IMR-90 (cell line): ENCODE data around the gene IGF1R. TPM values are rescaled to one million over a fixed set of nuclear protein-coding genes. Genes with fewer than 3 reads are reported as not detected.

Source experiments
- ATAC-seq: fragments of 200-7000 bp; cut with Tn5 transposase; 2 replicates; pipeline ENCODE4 v1.9.1; 2020; ENCODE audit warnings: low read depth, mild to moderate bottlenecking, moderate library complexity
- BruUV-seq: library from RNA; stranded (reverse); fragments of 400-500 nt; replicated peaks from 2 replicates; lab custom pipeline; 2021; lab: Mats Ljungman, UMichigan
- CTCF ChIA-PET: fragments of 300-600 bp; formaldehyde crosslinking; extraction: SDS; loops from one replicate; lab custom pipeline; 2021; ENCODE audit warnings: antibody characterized with exemption; lab: Yijun Ruan, JAX
- POLR2A ChIA-PET: fragments of 300-600 bp; sonication (Branson Sonifier 250); formaldehyde crosslinking; loops from one replicate; lab custom pipeline; 2022; ENCODE audit warnings: antibody characterized with exemption; ENCODE audit not compliant: unreplicated experiment; lab: Charles Lee
- DNase-seq: peaks from one replicate; pipeline ENCODE4 v3.0.0; 2013
- H2AFZ ChIP-seq: replicated peaks from 2 replicates; pipeline ENCODE3; 2013; ENCODE audit warnings: low read length, mild to moderate bottlenecking; ENCODE audit not compliant: poor library complexity
- H2AK5ac ChIP-seq: 2 replicates; pipeline ENCODE4 v1.6.1; 2013; ENCODE audit warnings: low read depth, low read length, inconsistent platforms
- H2AK9ac ChIP-seq: replicated peaks from 2 replicates; pipeline ENCODE3; 2013; ENCODE audit warnings: mild to moderate bottlenecking, low read depth, low read length, moderate library complexity; ENCODE audit not compliant: poor library complexity
- H2BK120ac ChIP-seq: 2 replicates; pipeline ENCODE4 v1.6.1; 2013; ENCODE audit warnings: low read depth, low read length, inconsistent platforms
- H2BK15ac ChIP-seq: 3 replicates; pipeline ENCODE4 v1.6.1; 2013; ENCODE audit warnings: low read depth, low read length, inconsistent platforms
- H2BK20ac ChIP-seq: 2 replicates; pipeline ENCODE4 v1.6.1; 2013; ENCODE audit warnings: low read depth, mild to moderate bottlenecking, inconsistent platforms, low read length, moderate library complexity
- H2BK5ac ChIP-seq: 2 replicates; pipeline ENCODE4 v1.6.1; 2013; ENCODE audit warnings: mild to moderate bottlenecking, low read depth, low read length, inconsistent platforms; ENCODE audit not compliant: poor library complexity, severe bottlenecking
- H3K14ac ChIP-seq: replicated peaks from 2 replicates; pipeline ENCODE4 v1.6.1; 2013; ENCODE audit warnings: low read depth, low read length, inconsistent platforms
- H3K18ac ChIP-seq: 2 replicates; pipeline ENCODE4 v1.6.1; 2013; ENCODE audit warnings: low read depth, low read length, control low read depth
- H3K23ac ChIP-seq: 2 replicates; pipeline ENCODE4 v1.6.1; 2013; ENCODE audit warnings: low read depth, low read length, inconsistent platforms
- H3K27ac ChIP-seq: 2 replicates; pipeline ENCODE4 v1.5.1; 2013; ENCODE audit warnings: mild to moderate bottlenecking, control low read depth, low read length; ENCODE audit not compliant: insufficient read depth
- H3K27me3 ChIP-seq: 2 replicates; pipeline ENCODE4 v1.6.1; 2013; ENCODE audit warnings: low read length; ENCODE audit not compliant: control insufficient read depth, insufficient read depth
- H3K36me3 ChIP-seq: 2 replicates; pipeline ENCODE4 v1.6.1; 2013; ENCODE audit warnings: low read length, mixed read lengths; ENCODE audit not compliant: control insufficient read depth, insufficient read depth
- H3K4ac ChIP-seq: 2 replicates; pipeline ENCODE4 v1.6.1; 2013; ENCODE audit warnings: low read depth, low read length, inconsistent platforms
- H3K4me1 ChIP-seq: 2 replicates; pipeline ENCODE4 v1.6.1; 2013; ENCODE audit warnings: low read length, mixed read lengths; ENCODE audit not compliant: control insufficient read depth, insufficient read depth
- H3K4me2 ChIP-seq: 2 replicates; pipeline ENCODE4 v1.6.1; 2013; ENCODE audit warnings: low read depth, mild to moderate bottlenecking, control low read depth, low read length, moderate library complexity
- H3K4me3 ChIP-seq: 2 replicates; pipeline ENCODE4 v1.5.1; 2013; ENCODE audit warnings: low read depth, mild to moderate bottlenecking, control low read depth, low read length, moderate library complexity; ENCODE audit not compliant: insufficient read depth
- H3K56ac ChIP-seq: 2 replicates; pipeline ENCODE4 v1.6.1; 2013; ENCODE audit warnings: low read length, inconsistent platforms; ENCODE audit not compliant: insufficient read depth; ENCODE audit errors: extremely low read depth
- H3K79me1 ChIP-seq, 2 experiments: 2 replicates each; pipeline ENCODE4 v1.6.1; 2013; ENCODE audit warnings: low read length in 2 of 2, inconsistent platforms in 1 of 2, low read depth in 1 of 2
- H3K9ac ChIP-seq: 2 replicates; pipeline ENCODE4 v1.6.1; 2013; ENCODE audit warnings: low read depth, low read length, control low read depth
- H3K9me1 ChIP-seq: 2 replicates; pipeline ENCODE4 v1.6.1; 2013; ENCODE audit warnings: low read length, inconsistent platforms; ENCODE audit not compliant: insufficient read depth
- H3K9me3 ChIP-seq: 2 replicates; pipeline ENCODE4 v1.6.1; 2013; ENCODE audit warnings: low read length; ENCODE audit not compliant: control insufficient read depth, insufficient read depth
- H4K20me1 ChIP-seq: 2 replicates; pipeline ENCODE4 v1.6.1; 2013; ENCODE audit warnings: low read length, inconsistent platforms; ENCODE audit not compliant: insufficient read depth
- H4K5ac ChIP-seq: 2 replicates; pipeline ENCODE4 v1.6.1; 2013; ENCODE audit warnings: mild to moderate bottlenecking, low read depth, low read length, control low read depth
- H4K8ac ChIP-seq, 2 experiments: 2 replicates each; pipeline ENCODE4 v1.6.1; 2013; ENCODE audit warnings: low read depth in 2 of 2, low read length in 2 of 2, control low read depth in 1 of 2, inconsistent platforms in 1 of 2
- H4K91ac ChIP-seq: 2 replicates; pipeline ENCODE4 v1.6.1; 2013; ENCODE audit warnings: low read depth, low read length, inconsistent platforms; ENCODE audit not compliant: insufficient read depth
- BHLHE40 ChIP-seq: fragments of 150-350 bp; IDR thresholded peaks from 2 replicates; pipeline ENCODE4 v1.6.1; 2016; ENCODE audit warnings: mild to moderate bottlenecking, low read depth, low read length
- FOS ChIP-seq: fragments of 150-350 bp; IDR thresholded peaks from 2 replicates; pipeline ENCODE4 v1.6.1; 2016; ENCODE audit warnings: low read depth, low read length
- MXI1 ChIP-seq: IDR thresholded peaks from 2 replicates; pipeline ENCODE4 v1.6.1; 2012; ENCODE audit warnings: low read depth, mild to moderate bottlenecking, low read length, moderate library complexity, borderline replicate concordance
- NFE2L2 ChIP-seq: fragments of 150-350 bp; IDR thresholded peaks from 2 replicates; pipeline ENCODE4 v1.6.1; 2016; ENCODE audit warnings: low read depth, mild to moderate bottlenecking, low read length
- POLR2A ChIP-seq: IDR thresholded peaks from 2 replicates; pipeline ENCODE4 v1.6.1; 2012; ENCODE audit warnings: mild to moderate bottlenecking, low read depth, low read length
- RCOR1 ChIP-seq: IDR thresholded peaks from 2 replicates; pipeline ENCODE4 v1.6.1; 2012; ENCODE audit warnings: mild to moderate bottlenecking, low read length, improper control_type of control experiment; ENCODE audit not compliant: insufficient replicate concordance
- RFX5 ChIP-seq: IDR thresholded peaks from 2 replicates; pipeline ENCODE4 v1.8.0; 2012; ENCODE audit warnings: low read depth, mild to moderate bottlenecking, low read length, moderate library complexity
- SMC3 ChIP-seq: fragments of 150-350 bp; IDR thresholded peaks from 2 replicates; pipeline ENCODE4 v1.6.1; 2016; ENCODE audit warnings: low read depth, mild to moderate bottlenecking, antibody characterized with exemption, low read length, moderate library complexity
- WGBS, 2 experiments: methylation state at CpG; one replicate each; pipeline versions ENCODE4 v1.1.5 to v1.1.7; 2013; ENCODE audit warnings: missing lambda C conversion rate in 2 of 2; ENCODE audit not compliant: insufficient read length in 1 of 2; ENCODE audit errors: extremely low coverage in 2 of 2; 5-methylcytosine and 5-hydroxymethylcytosine counted together
- dilution Hi-C: fragments of 300-500 bp; cut with HindIII; formaldehyde crosslinking; loops from one replicate; pipeline ENCODE4 v1.14.3; 2018; ENCODE audit warnings: low sequenced_read_pairs; ENCODE audit not compliant: unreplicated experiment
- in situ Hi-C: fragments of 300-500 bp; cut with MboI; formaldehyde crosslinking; loops from 3 replicates; pipeline ENCODE4 v1.14.3; 2019; ENCODE audit warnings: low sequenced_read_pairs, inconsistent platforms, mixed read lengths
- intact Hi-C: fragments of 100-400 bp; cut with micrococcal nuclease; formaldehyde crosslinking; loops from 2 replicates; pipeline ENCODE4 v1.10.0; 2022
- polyA plus RNA-seq, 3 experiments: library from polyadenylated mRNA; depleted of rRNA; stranded (reverse); fragments of >200 nt; gene quantifications; 2 replicates each; pipeline ENCODE4 v1.2.3, GENCODE V29; 2012; ENCODE audit warnings: low replicate concordance in 1 of 3
- total RNA-seq: library from RNA; depleted of rRNA; stranded (reverse); fragments of >200 nt; gene quantifications from 2 replicates; pipeline ENCODE4 v1.2.3, GENCODE V29; 2012
- TF ChIP-seq, protein P1 (sequence below): fragments of 150-350 bp; IDR thresholded peaks from 2 replicates; pipeline ENCODE4 v1.6.1; 2017; ENCODE audit warnings: mild to moderate bottlenecking, antibody characterized with exemption, low read length, low read depth
- TF ChIP-seq, protein P2 (sequence below): fragments of 150-350 bp; IDR thresholded peaks from 2 replicates; pipeline ENCODE4 v1.6.1; 2016; ENCODE audit warnings: low read depth, mild to moderate bottlenecking, low read length, moderate library complexity, borderline replicate concordance

The IGF1R gene
- total and polyA plus RNA-seq, 2 of the 4 experiments (the other 2 are of a cell fraction) = 24.0 to 24.9 TPM

GRCh38 chr15:98883478-98883877, 235.1 kb downstream of the IGF1R start:
- 0 out of 3 replicates have a peak overlapping the region, but pooled peaks have one; percentile 67 for H2BK15ac ChIP-seq
- H3K56ac ChIP-seq = no peak overlapping the region
- DNase-seq (no peak), ATAC-seq (no peak)
- H3K18ac ChIP-seq = peak overlapping the region; percentile 5; the same call in 1 of the 2 replicates
- H3K4me3 ChIP-seq = no peak overlapping the region
- peak overlapping the region; percentile 7 for H2BK5ac ChIP-seq
- no peaks in the 10 kb centered on the region for H3K27me3 ChIP-seq
- H3K27ac ChIP-seq = no peak overlapping the region
- peak overlapping the region; percentile 65; the same call in 1 of the 2 replicates for H2AK5ac ChIP-seq
- peaks cover 34% of the 10 kb centered on the region for H3K9me1 ChIP-seq
- peak overlapping the region; percentile 62; the same call in 1 of the 2 replicates for H3K23ac ChIP-seq
- H4K20me1 ChIP-seq = no peaks in the 10 kb centered on the region
- H4K5ac ChIP-seq = peak overlapping the region; percentile 75
- TF ChIP-seq, protein P1, sequence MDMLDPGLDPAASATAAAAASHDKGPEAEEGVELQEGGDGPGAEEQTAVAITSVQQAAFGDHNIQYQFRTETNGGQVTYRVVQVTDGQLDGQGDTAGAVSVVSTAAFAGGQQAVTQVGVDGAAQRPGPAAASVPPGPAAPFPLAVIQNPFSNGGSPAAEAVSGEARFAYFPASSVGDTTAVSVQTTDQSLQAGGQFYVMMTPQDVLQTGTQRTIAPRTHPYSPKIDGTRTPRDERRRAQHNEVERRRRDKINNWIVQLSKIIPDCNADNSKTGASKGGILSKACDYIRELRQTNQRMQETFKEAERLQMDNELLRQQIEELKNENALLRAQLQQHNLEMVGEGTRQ = no peak
- TF ChIP-seq, protein P2, sequence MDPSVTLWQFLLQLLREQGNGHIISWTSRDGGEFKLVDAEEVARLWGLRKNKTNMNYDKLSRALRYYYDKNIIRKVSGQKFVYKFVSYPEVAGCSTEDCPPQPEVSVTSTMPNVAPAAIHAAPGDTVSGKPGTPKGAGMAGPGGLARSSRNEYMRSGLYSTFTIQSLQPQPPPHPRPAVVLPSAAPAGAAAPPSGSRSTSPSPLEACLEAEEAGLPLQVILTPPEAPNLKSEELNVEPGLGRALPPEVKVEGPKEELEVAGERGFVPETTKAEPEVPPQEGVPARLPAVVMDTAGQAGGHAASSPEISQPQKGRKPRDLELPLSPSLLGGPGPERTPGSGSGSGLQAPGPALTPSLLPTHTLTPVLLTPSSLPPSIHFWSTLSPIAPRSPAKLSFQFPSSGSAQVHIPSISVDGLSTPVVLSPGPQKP = no peak
- no peak for TF ChIP-seq FOS
- TF ChIP-seq NFE2L2 = no peak
- TF ChIP-seq SMC3 = no peak
- TF ChIP-seq MXI1 = no peak
- TF ChIP-seq BHLHE40 = no peak
- no peak for TF ChIP-seq RCOR1
- TF ChIP-seq POLR2A = no peak
- TF ChIP-seq RFX5 = no peak
- H3K9me3 ChIP-seq = no peaks in the 10 kb centered on the region
- peaks cover 46 to 90% of the 10 kb centered on the region in 2 experiments for H3K79me1 ChIP-seq
- H2AFZ ChIP-seq = peak overlapping the region; percentile 18
- peak overlapping the region; percentile 67 for H2BK20ac ChIP-seq
- H3K36me3 ChIP-seq = 0 out of 2 replicates have a peak, but pooled peaks cover 3% of the 10 kb centered on the region
- ChIA-PET CTCF (interaction anchor here (0.6 kb wide), 1 partner anchor 175 kb away, joined by 4 read pairs; no protein-coding TSS in a partner anchor), POLR2A (no interaction called here)
- no peak overlapping the region for H3K9ac ChIP-seq
- no peak overlapping the region for H2AK9ac ChIP-seq
- no CpG with 5 or more reads among the region's 11 CpGs for WGBS, 2 experiments
- intact Hi-C loops (no loop called here), dilution Hi-C loops (no loop called here), in situ Hi-C loops (loop anchor here (10.0 kb wide), 1 partner anchor 439 kb away; no protein-coding TSS in a partner anchor)
- peaks cover 16% of the 10 kb centered on the region for H3K4me1 ChIP-seq
- H3K4ac ChIP-seq = peak overlapping the region; percentile 82
- H4K91ac ChIP-seq = peak overlapping the region; percentile 68
- BruUV-seq = no TSS peak
- peak overlapping the region; percentile 55; the same call in 1 of the 2 replicates for H3K14ac ChIP-seq
- H4K8ac ChIP-seq = peak overlapping the region; percentile 45 to 59; a peak in 2 of 4 replicates
- peak overlapping the region; percentile 80 for H2BK120ac ChIP-seq
- H3K4me2 ChIP-seq = no peak overlapping the region
